ENCODE results near the gene ERC2.
A peak's percentile ranks its signal among the peaks of the same experiment; 100 is the strongest.

ERC2 gene

GRCh38 chr3:56467801-56468183 is 475 bp downstream of the ERC2 start:
- peak; percentile 65 for ATAC-seq
- TF ChIP-seq ISL1 (CRISPR knock-in tag; IDR thresholded peaks at IDR 0.05): no peak
- TF ChIP-seq ZC3H10 (CRISPR knock-in tag; IDR thresholded peaks at IDR 0.05): no peak
- no peak for TF ChIP-seq ZNF70 (CRISPR knock-in tag; IDR thresholded peaks at IDR 0.05)
- no peak for TF ChIP-seq ZFP3 (CRISPR knock-in tag; IDR thresholded peaks at IDR 0.05)
- TF ChIP-seq PPARA (CRISPR knock-in tag; IDR thresholded peaks at IDR 0.05; ENCODE audit: borderline replicate concordance): no peak
- TF ChIP-seq, protein P1, sequence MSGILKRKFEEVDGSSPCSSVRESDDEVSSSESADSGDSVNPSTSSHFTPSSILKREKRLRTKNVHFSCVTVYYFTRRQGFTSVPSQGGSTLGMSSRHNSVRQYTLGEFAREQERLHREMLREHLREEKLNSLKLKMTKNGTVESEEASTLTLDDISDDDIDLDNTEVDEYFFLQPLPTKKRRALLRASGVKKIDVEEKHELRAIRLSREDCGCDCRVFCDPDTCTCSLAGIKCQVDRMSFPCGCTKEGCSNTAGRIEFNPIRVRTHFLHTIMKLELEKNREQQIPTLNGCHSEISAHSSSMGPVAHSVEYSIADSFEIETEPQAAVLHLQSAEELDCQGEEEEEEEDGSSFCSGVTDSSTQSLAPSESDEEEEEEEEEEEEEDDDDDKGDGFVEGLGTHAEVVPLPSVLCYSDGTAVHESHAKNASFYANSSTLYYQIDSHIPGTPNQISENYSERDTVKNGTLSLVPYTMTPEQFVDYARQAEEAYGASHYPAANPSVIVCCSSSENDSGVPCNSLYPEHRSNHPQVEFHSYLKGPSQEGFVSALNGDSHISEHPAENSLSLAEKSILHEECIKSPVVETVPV (CRISPR knock-in tag; IDR thresholded peaks at IDR 0.05): no peak
- TF ChIP-seq, protein P2, sequence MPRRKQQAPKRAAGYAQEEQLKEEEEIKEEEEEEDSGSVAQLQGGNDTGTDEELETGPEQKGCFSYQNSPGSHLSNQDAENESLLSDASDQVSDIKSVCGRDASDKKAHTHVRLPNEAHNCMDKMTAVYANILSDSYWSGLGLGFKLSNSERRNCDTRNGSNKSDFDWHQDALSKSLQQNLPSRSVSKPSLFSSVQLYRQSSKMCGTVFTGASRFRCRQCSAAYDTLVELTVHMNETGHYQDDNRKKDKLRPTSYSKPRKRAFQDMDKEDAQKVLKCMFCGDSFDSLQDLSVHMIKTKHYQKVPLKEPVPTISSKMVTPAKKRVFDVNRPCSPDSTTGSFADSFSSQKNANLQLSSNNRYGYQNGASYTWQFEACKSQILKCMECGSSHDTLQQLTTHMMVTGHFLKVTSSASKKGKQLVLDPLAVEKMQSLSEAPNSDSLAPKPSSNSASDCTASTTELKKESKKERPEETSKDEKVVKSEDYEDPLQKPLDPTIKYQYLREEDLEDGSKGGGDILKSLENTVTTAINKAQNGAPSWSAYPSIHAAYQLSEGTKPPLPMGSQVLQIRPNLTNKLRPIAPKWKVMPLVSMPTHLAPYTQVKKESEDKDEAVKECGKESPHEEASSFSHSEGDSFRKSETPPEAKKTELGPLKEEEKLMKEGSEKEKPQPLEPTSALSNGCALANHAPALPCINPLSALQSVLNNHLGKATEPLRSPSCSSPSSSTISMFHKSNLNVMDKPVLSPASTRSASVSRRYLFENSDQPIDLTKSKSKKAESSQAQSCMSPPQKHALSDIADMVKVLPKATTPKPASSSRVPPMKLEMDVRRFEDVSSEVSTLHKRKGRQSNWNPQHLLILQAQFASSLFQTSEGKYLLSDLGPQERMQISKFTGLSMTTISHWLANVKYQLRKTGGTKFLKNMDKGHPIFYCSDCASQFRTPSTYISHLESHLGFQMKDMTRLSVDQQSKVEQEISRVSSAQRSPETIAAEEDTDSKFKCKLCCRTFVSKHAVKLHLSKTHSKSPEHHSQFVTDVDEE (CRISPR knock-in tag; IDR thresholded peaks at IDR 0.05): no peak
- no peak for TF ChIP-seq ZNF8 (CRISPR knock-in tag; IDR thresholded peaks at IDR 0.05)
- no peak for TF ChIP-seq ZNF565 (CRISPR knock-in tag; conservative IDR thresholded peaks at IDR 0.05; ENCODE audit: low read depth)
- no peak for TF ChIP-seq GLIS3 (CRISPR knock-in tag; IDR thresholded peaks at IDR 0.05)
- no peak for TF ChIP-seq RARB (CRISPR knock-in tag; IDR thresholded peaks at IDR 0.05)
- no peak for TF ChIP-seq SNAI2 (CRISPR knock-in tag; IDR thresholded peaks at IDR 0.05)
- no peak for TF ChIP-seq POU6F1 (CRISPR knock-in tag; IDR thresholded peaks at IDR 0.05; ENCODE audit: borderline replicate concordance, low read depth)
- TF ChIP-seq ARNTL (CRISPR knock-in tag; IDR thresholded peaks at IDR 0.05; ENCODE audit: borderline replicate concordance, low read depth): no peak

DNA sequence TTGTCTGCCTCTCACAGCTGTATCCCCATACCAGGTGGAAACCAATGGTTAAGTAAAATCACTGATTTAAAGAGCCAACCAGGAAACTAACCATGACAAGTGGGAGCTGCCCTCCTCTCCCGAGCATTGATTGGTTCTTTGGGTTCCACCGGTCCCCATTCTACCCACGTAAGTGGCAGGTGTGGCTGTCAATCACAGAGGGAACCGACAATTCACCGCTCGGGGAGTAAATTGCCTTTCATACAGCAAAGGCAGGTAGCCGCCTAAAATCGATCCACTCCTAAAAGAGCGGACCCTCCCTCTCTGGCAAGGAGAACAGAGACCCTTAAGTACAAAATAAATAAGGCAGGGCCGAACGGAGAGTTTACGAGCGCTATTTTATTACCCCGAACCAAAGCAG is 1.2 kb downstream of the ERC2 start:
- ATAC-seq: peak; percentile 92
- TF ChIP-seq ZC3H10 (CRISPR knock-in tag; IDR thresholded peaks at IDR 0.05) (no peak), BACH2 (CRISPR knock-in tag; IDR thresholded peaks at IDR 0.05; ENCODE audit: borderline replicate concordance) (no peak), OSR1 (CRISPR knock-in tag; IDR thresholded peaks at IDR 0.05) (no peak), ZFP3 (CRISPR knock-in tag; IDR thresholded peaks at IDR 0.05) (no peak), ZNF70 (CRISPR knock-in tag; IDR thresholded peaks at IDR 0.05) (no peak), RARB (CRISPR knock-in tag; IDR thresholded peaks at IDR 0.05) (no peak), PPARA (CRISPR knock-in tag; IDR thresholded peaks at IDR 0.05; ENCODE audit: borderline replicate concordance) (no peak), ZNF8 (CRISPR knock-in tag; IDR thresholded peaks at IDR 0.05) (no peak), CSDC2 (CRISPR knock-in tag; IDR thresholded peaks at IDR 0.05) (no peak), TOX (CRISPR knock-in tag; IDR thresholded peaks at IDR 0.05; ENCODE audit: borderline replicate concordance) (no peak), ARNTL (CRISPR knock-in tag; IDR thresholded peaks at IDR 0.05; ENCODE audit: borderline replicate concordance, low read depth) (no peak), SNAI2 (CRISPR knock-in tag; IDR thresholded peaks at IDR 0.05) (no peak), GLIS3 (CRISPR knock-in tag; IDR thresholded peaks at IDR 0.05) (no peak), ISL1 (CRISPR knock-in tag; IDR thresholded peaks at IDR 0.05) (no peak), POU6F1 (CRISPR knock-in tag; IDR thresholded peaks at IDR 0.05; ENCODE audit: borderline replicate concordance, low read depth) (no peak)
- TF ChIP-seq, protein P3, sequence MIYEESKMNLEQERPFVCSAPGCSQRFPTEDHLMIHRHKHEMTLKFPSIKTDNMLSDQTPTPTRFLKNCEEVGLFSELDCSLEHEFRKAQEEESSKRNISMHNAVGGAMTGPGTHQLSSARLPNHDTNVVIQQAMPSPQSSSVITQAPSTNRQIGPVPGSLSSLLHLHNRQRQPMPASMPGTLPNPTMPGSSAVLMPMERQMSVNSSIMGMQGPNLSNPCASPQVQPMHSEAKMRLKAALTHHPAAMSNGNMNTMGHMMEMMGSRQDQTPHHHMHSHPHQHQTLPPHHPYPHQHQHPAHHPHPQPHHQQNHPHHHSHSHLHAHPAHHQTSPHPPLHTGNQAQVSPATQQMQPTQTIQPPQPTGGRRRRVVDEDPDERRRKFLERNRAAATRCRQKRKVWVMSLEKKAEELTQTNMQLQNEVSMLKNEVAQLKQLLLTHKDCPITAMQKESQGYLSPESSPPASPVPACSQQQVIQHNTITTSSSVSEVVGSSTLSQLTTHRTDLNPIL (CRISPR knock-in tag; IDR thresholded peaks at IDR 0.05; ENCODE audit: low read depth): no peak
- TF ChIP-seq, protein P2 (CRISPR knock-in tag; IDR thresholded peaks at IDR 0.05): no peak

All from SK-N-SH treated with all-trans-retinoic acid at 6 μM for 48 hours (cell line).